SK-N-SH treated with all-trans-retinoic acid at 6 μM for 48 hours (cell line): ENCODE results near the gene SMARCA2.

Experiments
- ATAC-seq: fragments of 200-7000 bp; cut with Tn5 transposase; 3 replicates; pipeline ENCODE4 v1.9.1; 2020; ENCODE audit warnings: mild to moderate bottlenecking, moderate library complexity
- ARNTL ChIP-seq: fragments of 450-650 bp; formaldehyde crosslinking; IDR thresholded peaks from 2 replicates; pipeline ENCODE4 v1.5.0; 2020; ENCODE audit warnings: low read depth, mild to moderate bottlenecking, moderate library complexity, borderline replicate concordance
- BACH2 ChIP-seq: fragments of 250-450 bp; sonication (Bioruptor Pico); IDR thresholded peaks from 2 replicates; pipeline ENCODE4 v1.9.0; 2021; ENCODE audit warnings: mild to moderate bottlenecking, borderline replicate concordance
- CREB5 ChIP-seq: fragments of 250-450 bp; sonication (Bioruptor Pico); IDR thresholded peaks from 2 replicates; pipeline ENCODE4 v1.5.1; 2020; ENCODE audit warnings: low read depth, mild to moderate bottlenecking, moderate library complexity
- CSDC2 ChIP-seq: fragments of 250-450 bp; sonication (Bioruptor Pico); IDR thresholded peaks from 2 replicates; pipeline ENCODE4 v1.5.0; 2020; ENCODE audit warnings: mild to moderate bottlenecking, moderate library complexity
- CSRNP3 ChIP-seq: fragments of 250-450 bp; sonication (Bioruptor Pico); IDR thresholded peaks from 2 replicates; pipeline ENCODE4 v1.5.1; 2021; ENCODE audit warnings: mild to moderate bottlenecking, moderate library complexity
- ESRRG ChIP-seq: fragments of 250-450 bp; sonication (Bioruptor Pico); IDR thresholded peaks from 2 replicates; pipeline ENCODE4 v1.6.1; 2021; ENCODE audit warnings: mild to moderate bottlenecking
- GLIS3 ChIP-seq: fragments of 250-450 bp; sonication (Bioruptor Pico); IDR thresholded peaks from 2 replicates; pipeline ENCODE4 v1.5.0; 2020; ENCODE audit warnings: mild to moderate bottlenecking, moderate library complexity
- ISL1 ChIP-seq: fragments of 250-450 bp; sonication (Bioruptor Pico); IDR thresholded peaks from 2 replicates; pipeline ENCODE4 v2.1.2; 2022; ENCODE audit warnings: mild to moderate bottlenecking, moderate library complexity
- OSR1 ChIP-seq: fragments of 250-450 bp; sonication (Bioruptor Pico); IDR thresholded peaks from 2 replicates; pipeline ENCODE4 v1.8.0; 2022; ENCODE audit warnings: moderate library complexity, mild to moderate bottlenecking, inconsistent platforms
- PATZ1 ChIP-seq: fragments of 250-450 bp; sonication (Bioruptor Pico); IDR thresholded peaks from 2 replicates; pipeline ENCODE4 v1.8.0; 2020; ENCODE audit warnings: mild to moderate bottlenecking, moderate library complexity, borderline replicate concordance
- PPARA ChIP-seq: fragments of 250-450 bp; sonication (Bioruptor Pico); IDR thresholded peaks from 2 replicates; pipeline ENCODE4 v1.5.0; 2020; ENCODE audit warnings: mild to moderate bottlenecking, borderline replicate concordance
- RARB ChIP-seq: fragments of 250-450 bp; sonication (Bioruptor Pico); IDR thresholded peaks from 2 replicates; pipeline ENCODE4 v1.8.0; 2021; ENCODE audit warnings: mild to moderate bottlenecking, moderate library complexity
- SNAI2 ChIP-seq: fragments of 250-450 bp; sonication (Bioruptor Pico); IDR thresholded peaks from 2 replicates; pipeline ENCODE4 v1.5.0; 2020; ENCODE audit warnings: mild to moderate bottlenecking, moderate library complexity
- TCF4 ChIP-seq: fragments of 250-450 bp; sonication (Bioruptor Pico); IDR thresholded peaks from 2 replicates; pipeline ENCODE4 v1.8.0; 2021; ENCODE audit warnings: mild to moderate bottlenecking, moderate library complexity, borderline replicate concordance
- TOX ChIP-seq: fragments of 250-450 bp; sonication (Bioruptor Pico); IDR thresholded peaks from 2 replicates; pipeline ENCODE4 v1.8.0; 2021; ENCODE audit warnings: mild to moderate bottlenecking, moderate library complexity, borderline replicate concordance
- TSHZ2 ChIP-seq: fragments of 250-450 bp; sonication (Bioruptor Pico); IDR thresholded peaks from 2 replicates; pipeline ENCODE4 v1.5.0; 2020; ENCODE audit warnings: mild to moderate bottlenecking, moderate library complexity
- ZC3H10 ChIP-seq: fragments of 250-450 bp; sonication (Bioruptor Pico); IDR thresholded peaks from 2 replicates; pipeline ENCODE4 v1.5.1; 2021; ENCODE audit warnings: mild to moderate bottlenecking, moderate library complexity
- ZFP3 ChIP-seq: fragments of 250-450 bp; sonication (Bioruptor Pico); IDR thresholded peaks from 2 replicates; pipeline ENCODE4 v1.5.0; 2020; ENCODE audit warnings: mild to moderate bottlenecking, moderate library complexity
- ZFP30 ChIP-seq: fragments of 450-650 bp; formaldehyde crosslinking; IDR thresholded peaks from 2 replicates; pipeline ENCODE4 v1.5.0; 2022; ENCODE audit warnings: mild to moderate bottlenecking, moderate library complexity
- ZNF565 ChIP-seq: fragments of 450-650 bp; formaldehyde crosslinking; conservative IDR thresholded peaks from 2 replicates; pipeline ENCODE4 v1.5.0; 2020; ENCODE audit warnings: low read depth, mild to moderate bottlenecking, moderate library complexity
- ZNF70 ChIP-seq: fragments of 450-650 bp; formaldehyde crosslinking; IDR thresholded peaks from 2 replicates; pipeline ENCODE4 v1.5.0; 2020; ENCODE audit warnings: mild to moderate bottlenecking, moderate library complexity
- ZNF8 ChIP-seq: fragments of 450-650 bp; formaldehyde crosslinking; IDR thresholded peaks from 2 replicates; pipeline ENCODE4 v1.5.0; 2020; ENCODE audit warnings: mild to moderate bottlenecking, moderate library complexity

The SMARCA2 gene

GRCh38 chr9:2086971-2087370 lies 71.8 kb downstream of the SMARCA2 start:
- TF ChIP-seq SNAI2 (no peak), ESRRG (CRISPR knock-in tag) (no peak), TCF4 (CRISPR knock-in tag) (no peak), PATZ1 (no peak), ZNF8 (CRISPR knock-in tag) (no peak)
- no peak for ATAC-seq

- ATAC-seq: peak; percentile 92
- TF ChIP-seq ZC3H10 (CRISPR knock-in tag) (no peak), ZNF565 (CRISPR knock-in tag) (no peak), ZFP3 (CRISPR knock-in tag) (no peak), ISL1 (no peak), CSDC2 (CRISPR knock-in tag) (no peak), OSR1 (CRISPR knock-in tag) (no peak), ZFP30 (no peak), CSRNP3 (CRISPR knock-in tag) (no peak), TCF4 (CRISPR knock-in tag) (no peak), GLIS3 (CRISPR knock-in tag) (no peak), TSHZ2 (no peak), ZNF70 (CRISPR knock-in tag) (no peak), TOX (CRISPR knock-in tag) (no peak), ARNTL (no peak), BACH2 (no peak), ZNF8 (CRISPR knock-in tag) (no peak), SNAI2 (no peak), PATZ1 (no peak), CREB5 (CRISPR knock-in tag) (no peak), ESRRG (CRISPR knock-in tag) (no peak)
Observed at GRCh38 chr9:2087500-2088313, 72.6 kb downstream of the SMARCA2 start.

GRCh38 chr9:2093920-2094597 lies 78.9 kb downstream of the SMARCA2 start:
- no peak for TF ChIP-seq RARB (CRISPR knock-in tag)
- no peak for TF ChIP-seq SNAI2
- TF ChIP-seq CSDC2 (CRISPR knock-in tag): no peak
- no peak for TF ChIP-seq PPARA (CRISPR knock-in tag)
- TF ChIP-seq ZFP3 (CRISPR knock-in tag): no peak
- TF ChIP-seq ZFP30: no peak
- TF ChIP-seq ZNF8 (CRISPR knock-in tag): no peak
- TF ChIP-seq TSHZ2: no peak
- TF ChIP-seq ZNF70 (CRISPR knock-in tag): no peak
- no peak for TF ChIP-seq ZC3H10 (CRISPR knock-in tag)
- TF ChIP-seq TCF4 (CRISPR knock-in tag): no peak
- TF ChIP-seq, all 23 proteins: peak for 0
- peak; percentile 93 for ATAC-seq
